HepG2 (cell line): Measurements from ENCODE around the gene VARS1. TPM values are rescaled to one million over a fixed set of nuclear protein-coding genes. Genes with fewer than 3 reads are reported as not detected.
A peak's percentile ranks its signal among the peaks of the same experiment; 100 is the strongest.

Experiments
- AHR ChIP-seq: IDR thresholded peaks from 2 replicates; pipeline ENCODE4 v1.6.1; 2018; ENCODE audit warnings: missing genetic modification reagents, missing compliant biosample characterization
- ATRX ChIP-seq: sonication (generic); formaldehyde crosslinking; IDR thresholded peaks from 2 replicates; pipeline ENCODE4 v1.4.0; 2020; ENCODE audit warnings: missing genetic modification reagents, borderline replicate concordance
- GATAD1 ChIP-seq: IDR thresholded peaks from 2 replicates; pipeline ENCODE4 v1.6.1; 2016; ENCODE audit warnings: missing genetic modification reagents, missing compliant biosample characterization
- IRX3 ChIP-seq: sonication (generic); formaldehyde crosslinking; IDR thresholded peaks from 2 replicates; pipeline ENCODE4 v1.8.1; 2023; ENCODE audit warnings: mild to moderate bottlenecking, low read depth, missing genetic modification reagents, borderline replicate concordance
- KMT2A ChIP-seq: sonication (generic); formaldehyde crosslinking; IDR thresholded peaks from 2 replicates; pipeline ENCODE4 v1.4.0; 2020; ENCODE audit warnings: missing genetic modification reagents
- MBNL3 ChIP-seq: fragments of 250-450 bp; sonication (Bioruptor Pico); conservative IDR thresholded peaks from 2 replicates; pipeline ENCODE4 v1.8.0; 2022; ENCODE audit warnings: mild to moderate bottlenecking, inconsistent platforms
- MTF2 ChIP-seq: sonication (generic); formaldehyde crosslinking; IDR thresholded peaks from 2 replicates; pipeline ENCODE4 v1.5.0; 2020; ENCODE audit warnings: missing genetic modification reagents, borderline replicate concordance
- NCOR1 ChIP-seq: fragments of 200-600 bp; sonication (generic); IDR thresholded peaks from 2 replicates; pipeline ENCODE4 v1.7.0; 2017; ENCODE audit warnings: antibody characterized with exemption, low read length, borderline replicate concordance
- PHF8 ChIP-seq: sonication (generic); formaldehyde crosslinking; IDR thresholded peaks from 2 replicates; pipeline ENCODE4 v1.5.0; 2020; ENCODE audit warnings: missing genetic modification reagents
- SP1 ChIP-seq, 2 experiments: fragments of 450-650 bp in 1 of 2; sonication (generic) in 1 of 2; formaldehyde crosslinking in 1 of 2; IDR thresholded peaks; 2 replicates each; pipeline versions ENCODE4 v1.4.0 to v1.6.1; 2016 to 2020; ENCODE audit warnings: missing genetic modification reagents in 1 of 2
- SP140L ChIP-seq: sonication (generic); formaldehyde crosslinking; IDR thresholded peaks from 2 replicates; pipeline ENCODE4 v1.4.0; 2020; ENCODE audit warnings: missing genetic modification reagents, borderline replicate concordance
- SP4 ChIP-seq: sonication (generic); formaldehyde crosslinking; IDR thresholded peaks from 2 replicates; pipeline ENCODE4 v1.8.1; 2023; ENCODE audit warnings: mild to moderate bottlenecking, missing genetic modification reagents
- SYNCRIP ChIP-seq: fragments of 200-400 bp; formaldehyde crosslinking; IDR thresholded peaks from 2 replicates; pipeline ENCODE4 v1.6.1; 2018; ENCODE audit warnings: mild to moderate bottlenecking, low read depth, low read length; ENCODE audit not compliant: insufficient read depth
- ZMAT3 ChIP-seq: sonication (generic); formaldehyde crosslinking; conservative IDR thresholded peaks from 2 replicates; pipeline ENCODE4 v1.7.0; 2021; ENCODE audit warnings: missing genetic modification reagents
- ZNF160 ChIP-seq: sonication (generic); formaldehyde crosslinking; IDR thresholded peaks from 2 replicates; pipeline ENCODE4 v1.8.0; 2022; ENCODE audit warnings: mild to moderate bottlenecking, inconsistent platforms, missing genetic modification reagents
- ZNF441 ChIP-seq: sonication (generic); formaldehyde crosslinking; IDR thresholded peaks from 2 replicates; pipeline ENCODE4 v1.7.0; 2021; ENCODE audit warnings: missing genetic modification reagents, borderline replicate concordance
- ZNF615 ChIP-seq: sonication (generic); formaldehyde crosslinking; IDR thresholded peaks from 2 replicates; pipeline ENCODE4 v1.5.0; 2020; ENCODE audit warnings: mild to moderate bottlenecking, missing genetic modification reagents, borderline replicate concordance
- ZNF790 ChIP-seq: sonication (generic); formaldehyde crosslinking; IDR thresholded peaks from 2 replicates; pipeline ENCODE4 v1.8.0; 2022; ENCODE audit warnings: missing genetic modification reagents, mild to moderate bottlenecking, borderline replicate concordance
- polyA plus RNA-seq, 8 experiments: library from polyadenylated mRNA; depleted of rRNA in 3 of 8; stranded (reverse) in 7 of 8; unstranded in 1 of 8; fragments of >200 nt; fragmentation: Illumina TruSeq in 4 of 8; extraction: Trizol in 4 of 8; gene quantifications; 2 replicates each; pipeline versions ENCODE4 v1.2.1 to v1.2.3, GENCODE V29; 2011 to 2016; ENCODE audit warnings: low read depth in 4 of 8, missing spikeins in 1 of 8, mixed read lengths in 1 of 8; ENCODE audit not compliant: insufficient read depth in 1 of 8
- total RNA-seq, 5 experiments: library from RNA; depleted of rRNA; stranded (reverse); fragments of >200 nt; fragmentation: Illumina TruSeq; extraction: Trizol; gene quantifications; 2 replicates each; pipeline ENCODE4 v1.2.3, GENCODE V29; 2016; ENCODE audit warnings: low read depth in 1 of 5
- TF ChIP-seq, protein P1 (sequence below): sonication (generic); formaldehyde crosslinking; IDR thresholded peaks from 2 replicates; pipeline ENCODE4 v1.5.1; 2020; ENCODE audit warnings: mild to moderate bottlenecking, missing genetic modification reagents
- TF ChIP-seq, protein P2 (sequence below): sonication (generic); formaldehyde crosslinking; IDR thresholded peaks from 2 replicates; pipeline ENCODE4 v1.4.0; 2020; ENCODE audit warnings: missing genetic modification reagents, borderline replicate concordance
- TF ChIP-seq, protein P3 (sequence below): sonication (generic); formaldehyde crosslinking; IDR thresholded peaks from 2 replicates; pipeline ENCODE4 v1.4.0; 2020; ENCODE audit warnings: missing genetic modification reagents
- TF ChIP-seq, protein P4 (sequence below): sonication (generic); formaldehyde crosslinking; IDR thresholded peaks from 2 replicates; pipeline ENCODE4 v1.4.0; 2020; ENCODE audit warnings: low read depth, mild to moderate bottlenecking, missing genetic modification reagents

The VARS1 gene
- total and polyA plus RNA-seq, 2 of the 13 experiments (the other 11 are each of a cell fraction or from before 2014, with no cell fraction given): 14.7 to 56.1 TPM

DNA sequence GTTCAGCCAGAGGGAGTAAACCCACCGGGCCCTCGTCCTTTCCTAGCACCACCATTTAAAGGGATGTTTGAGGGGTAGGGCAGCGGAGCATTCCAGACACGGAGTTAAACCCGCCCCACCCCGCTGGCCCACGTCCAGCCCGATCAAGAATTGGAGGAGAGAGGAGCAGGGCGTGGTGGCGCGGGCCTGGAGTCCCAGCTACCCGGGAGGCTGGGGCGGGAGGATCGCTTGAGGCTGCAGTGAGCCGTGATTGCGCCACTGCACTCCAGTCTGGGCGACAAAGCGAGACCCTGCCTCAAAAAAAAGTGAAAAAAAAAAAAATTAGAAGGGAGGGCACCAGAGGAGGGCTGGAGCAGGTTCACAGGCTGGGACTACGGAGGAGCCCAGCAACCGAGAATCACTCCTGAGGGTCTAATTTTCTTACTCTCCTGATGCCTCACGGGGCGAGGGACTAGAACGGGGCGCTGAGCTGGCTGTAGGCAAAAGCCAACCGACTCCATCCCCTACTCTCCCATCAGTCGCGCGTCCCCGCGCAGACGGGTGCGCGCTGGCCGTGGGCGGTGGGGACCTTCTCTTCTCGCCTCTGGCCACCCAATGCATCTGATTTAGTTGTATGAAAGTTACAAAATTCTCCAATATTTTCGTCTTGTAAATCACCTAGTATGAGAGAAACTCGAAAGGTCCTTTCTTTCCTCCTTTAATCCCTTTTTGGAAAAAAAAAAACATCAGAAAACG lies 25.9 kb upstream of the VARS1 start (continued):
- TF ChIP-seq, protein P1, sequence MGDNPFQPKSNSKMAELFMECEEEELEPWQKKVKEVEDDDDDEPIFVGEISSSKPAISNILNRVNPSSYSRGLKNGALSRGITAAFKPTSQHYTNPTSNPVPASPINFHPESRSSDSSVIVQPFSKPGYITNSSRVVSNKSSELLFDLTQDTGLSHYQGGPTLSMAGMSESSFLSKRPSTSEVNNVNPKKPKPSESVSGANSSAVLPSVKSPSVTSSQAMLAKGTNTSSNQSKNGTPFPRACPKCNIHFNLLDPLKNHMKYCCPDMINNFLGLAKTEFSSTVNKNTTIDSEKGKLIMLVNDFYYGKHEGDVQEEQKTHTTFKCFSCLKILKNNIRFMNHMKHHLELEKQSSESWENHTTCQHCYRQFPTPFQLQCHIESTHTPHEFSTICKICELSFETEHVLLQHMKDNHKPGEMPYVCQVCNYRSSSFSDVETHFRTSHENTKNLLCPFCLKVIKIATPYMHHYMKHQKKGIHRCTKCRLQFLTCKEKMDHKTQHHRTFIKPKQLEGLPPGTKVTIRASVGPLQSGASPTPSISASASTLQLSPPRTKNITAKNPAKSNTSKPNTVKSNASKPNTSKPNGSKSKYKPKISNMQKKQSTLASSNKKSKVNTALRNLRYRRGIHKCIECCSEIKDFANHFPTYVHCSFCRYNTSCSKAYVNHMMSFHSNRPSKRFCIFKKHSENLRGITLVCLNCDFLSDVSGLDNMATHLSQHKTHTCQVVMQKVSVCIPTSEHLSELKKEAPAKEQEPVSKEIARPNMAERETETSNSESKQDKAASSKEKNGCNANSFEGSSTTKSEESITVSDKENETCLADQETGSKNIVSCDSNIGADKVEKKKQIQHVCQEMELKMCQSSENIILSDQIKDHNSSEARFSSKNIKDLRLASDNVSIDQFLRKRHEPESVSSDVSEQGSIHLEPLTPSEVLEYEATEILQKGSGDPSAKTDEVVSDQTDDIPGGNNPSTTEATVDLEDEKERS (CRISPR knock-in tag): peak; percentile 19; the same call in 1 of the 2 replicates
- TF ChIP-seq SP1 (IDR thresholded peaks at IDR 0.05) (no peak), SP1 (CRISPR knock-in tag; IDR thresholded peaks at IDR 0.05) (no peak; the same call in 1 of the 2 replicates), ATRX (CRISPR knock-in tag) (no peak), MTF2 (0 out of 2 replicates have a peak, but pooled peaks have one; percentile 12), SP140L (CRISPR knock-in tag) (no peak), SYNCRIP (no peak), MBNL3 (no peak), ZNF441 (CRISPR knock-in tag) (peak; percentile 32; the same call in 1 of the 2 replicates), PHF8 (CRISPR knock-in tag) (peak; percentile 27; the same call in 1 of the 2 replicates), IRX3 (CRISPR knock-in tag) (no peak), AHR (CRISPR knock-in tag) (0 out of 2 replicates have a peak, but pooled peaks have one; percentile 30), SP4 (CRISPR knock-in tag) (peak; percentile 7), ZNF790 (no peak), KMT2A (0 out of 2 replicates have a peak, but pooled peaks have one; percentile 2), ZNF615 (no peak), GATAD1 (CRISPR knock-in tag) (no peak), ZMAT3 (no peak), ZNF160 (CRISPR knock-in tag) (no peak), NCOR1 (no peak)
- TF ChIP-seq, protein P2, sequence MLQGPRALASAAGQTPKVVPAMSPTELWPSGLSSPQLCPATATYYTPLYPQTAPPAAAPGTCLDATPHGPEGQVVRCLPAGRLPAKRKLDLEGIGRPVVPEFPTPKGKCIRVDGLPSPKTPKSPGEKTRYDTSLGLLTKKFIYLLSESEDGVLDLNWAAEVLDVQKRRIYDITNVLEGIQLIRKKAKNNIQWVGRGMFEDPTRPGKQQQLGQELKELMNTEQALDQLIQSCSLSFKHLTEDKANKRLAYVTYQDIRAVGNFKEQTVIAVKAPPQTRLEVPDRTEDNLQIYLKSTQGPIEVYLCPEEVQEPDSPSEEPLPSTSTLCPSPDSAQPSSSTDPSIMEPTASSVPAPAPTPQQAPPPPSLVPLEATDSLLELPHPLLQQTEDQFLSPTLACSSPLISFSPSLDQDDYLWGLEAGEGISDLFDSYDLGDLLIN: no peak
- TF ChIP-seq, protein P3, sequence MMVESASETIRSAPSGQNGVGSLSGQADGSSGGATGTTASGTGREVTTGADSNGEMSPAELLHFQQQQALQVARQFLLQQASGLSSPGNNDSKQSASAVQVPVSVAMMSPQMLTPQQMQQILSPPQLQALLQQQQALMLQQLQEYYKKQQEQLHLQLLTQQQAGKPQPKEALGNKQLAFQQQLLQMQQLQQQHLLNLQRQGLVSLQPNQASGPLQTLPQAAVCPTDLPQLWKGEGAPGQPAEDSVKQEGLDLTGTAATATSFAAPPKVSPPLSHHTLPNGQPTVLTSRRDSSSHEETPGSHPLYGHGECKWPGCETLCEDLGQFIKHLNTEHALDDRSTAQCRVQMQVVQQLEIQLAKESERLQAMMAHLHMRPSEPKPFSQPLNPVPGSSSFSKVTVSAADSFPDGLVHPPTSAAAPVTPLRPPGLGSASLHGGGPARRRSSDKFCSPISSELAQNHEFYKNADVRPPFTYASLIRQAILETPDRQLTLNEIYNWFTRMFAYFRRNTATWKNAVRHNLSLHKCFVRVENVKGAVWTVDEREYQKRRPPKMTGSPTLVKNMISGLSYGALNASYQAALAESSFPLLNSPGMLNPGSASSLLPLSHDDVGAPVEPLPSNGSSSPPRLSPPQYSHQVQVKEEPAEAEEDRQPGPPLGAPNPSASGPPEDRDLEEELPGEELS (CRISPR knock-in tag): no peak
- TF ChIP-seq, protein P4, sequence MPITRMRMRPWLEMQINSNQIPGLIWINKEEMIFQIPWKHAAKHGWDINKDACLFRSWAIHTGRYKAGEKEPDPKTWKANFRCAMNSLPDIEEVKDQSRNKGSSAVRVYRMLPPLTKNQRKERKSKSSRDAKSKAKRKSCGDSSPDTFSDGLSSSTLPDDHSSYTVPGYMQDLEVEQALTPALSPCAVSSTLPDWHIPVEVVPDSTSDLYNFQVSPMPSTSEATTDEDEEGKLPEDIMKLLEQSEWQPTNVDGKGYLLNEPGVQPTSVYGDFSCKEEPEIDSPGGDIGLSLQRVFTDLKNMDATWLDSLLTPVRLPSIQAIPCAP (CRISPR knock-in tag): no peak
